IMR-90 (cell line): ENCODE results near the gene LDB2. TPM values are rescaled to one million over a fixed set of nuclear protein-coding genes. Genes with fewer than 3 reads are reported as not detected.

Source experiments
- ATAC-seq: fragments of 200-7000 bp; cut with Tn5 transposase; 2 replicates; pipeline ENCODE4 v1.9.1; 2020; ENCODE audit warnings: low read depth, mild to moderate bottlenecking, moderate library complexity
- BruUV-seq: library from RNA; stranded (reverse); fragments of 400-500 nt; replicated peaks from 2 replicates; lab custom pipeline; 2021; lab: Mats Ljungman, UMichigan
- CTCF ChIA-PET: fragments of 300-600 bp; formaldehyde crosslinking; extraction: SDS; loops from one replicate; lab custom pipeline; 2021; ENCODE audit warnings: antibody characterized with exemption; lab: Yijun Ruan, JAX
- POLR2A ChIA-PET: fragments of 300-600 bp; sonication (Branson Sonifier 250); formaldehyde crosslinking; loops from one replicate; lab custom pipeline; 2022; ENCODE audit warnings: antibody characterized with exemption; ENCODE audit not compliant: unreplicated experiment; lab: Charles Lee
- DNase-seq: peaks from one replicate; pipeline ENCODE4 v3.0.0; 2013
- H2AFZ ChIP-seq: replicated peaks from 2 replicates; pipeline ENCODE3; 2013; ENCODE audit warnings: low read length, mild to moderate bottlenecking; ENCODE audit not compliant: poor library complexity
- H2AK5ac ChIP-seq: 2 replicates; pipeline ENCODE4 v1.6.1; 2013; ENCODE audit warnings: low read depth, low read length, inconsistent platforms
- H2AK9ac ChIP-seq: replicated peaks from 2 replicates; pipeline ENCODE3; 2013; ENCODE audit warnings: mild to moderate bottlenecking, low read depth, low read length, moderate library complexity; ENCODE audit not compliant: poor library complexity
- H2BK120ac ChIP-seq: 2 replicates; pipeline ENCODE4 v1.6.1; 2013; ENCODE audit warnings: low read depth, low read length, inconsistent platforms
- H2BK15ac ChIP-seq: 3 replicates; pipeline ENCODE4 v1.6.1; 2013; ENCODE audit warnings: low read depth, low read length, inconsistent platforms
- H2BK20ac ChIP-seq: 2 replicates; pipeline ENCODE4 v1.6.1; 2013; ENCODE audit warnings: low read depth, mild to moderate bottlenecking, inconsistent platforms, low read length, moderate library complexity
- H2BK5ac ChIP-seq: 2 replicates; pipeline ENCODE4 v1.6.1; 2013; ENCODE audit warnings: mild to moderate bottlenecking, low read depth, low read length, inconsistent platforms; ENCODE audit not compliant: poor library complexity, severe bottlenecking
- H3K14ac ChIP-seq: replicated peaks from 2 replicates; pipeline ENCODE4 v1.6.1; 2013; ENCODE audit warnings: low read depth, low read length, inconsistent platforms
- H3K18ac ChIP-seq: 2 replicates; pipeline ENCODE4 v1.6.1; 2013; ENCODE audit warnings: low read depth, low read length, control low read depth
- H3K23ac ChIP-seq: 2 replicates; pipeline ENCODE4 v1.6.1; 2013; ENCODE audit warnings: low read depth, low read length, inconsistent platforms
- H3K27ac ChIP-seq: 2 replicates; pipeline ENCODE4 v1.5.1; 2013; ENCODE audit warnings: mild to moderate bottlenecking, control low read depth, low read length; ENCODE audit not compliant: insufficient read depth
- H3K27me3 ChIP-seq: 2 replicates; pipeline ENCODE4 v1.6.1; 2013; ENCODE audit warnings: low read length; ENCODE audit not compliant: control insufficient read depth, insufficient read depth
- H3K36me3 ChIP-seq: 2 replicates; pipeline ENCODE4 v1.6.1; 2013; ENCODE audit warnings: low read length, mixed read lengths; ENCODE audit not compliant: control insufficient read depth, insufficient read depth
- H3K4ac ChIP-seq: 2 replicates; pipeline ENCODE4 v1.6.1; 2013; ENCODE audit warnings: low read depth, low read length, inconsistent platforms
- H3K4me1 ChIP-seq: 2 replicates; pipeline ENCODE4 v1.6.1; 2013; ENCODE audit warnings: low read length, mixed read lengths; ENCODE audit not compliant: control insufficient read depth, insufficient read depth
- H3K4me2 ChIP-seq: 2 replicates; pipeline ENCODE4 v1.6.1; 2013; ENCODE audit warnings: low read depth, mild to moderate bottlenecking, control low read depth, low read length, moderate library complexity
- H3K4me3 ChIP-seq: 2 replicates; pipeline ENCODE4 v1.5.1; 2013; ENCODE audit warnings: low read depth, mild to moderate bottlenecking, control low read depth, low read length, moderate library complexity; ENCODE audit not compliant: insufficient read depth
- H3K56ac ChIP-seq: 2 replicates; pipeline ENCODE4 v1.6.1; 2013; ENCODE audit warnings: low read length, inconsistent platforms; ENCODE audit not compliant: insufficient read depth; ENCODE audit errors: extremely low read depth
- H3K79me1 ChIP-seq, 2 experiments: 2 replicates each; pipeline ENCODE4 v1.6.1; 2013; ENCODE audit warnings: low read length in 2 of 2, inconsistent platforms in 1 of 2, low read depth in 1 of 2
- H3K9ac ChIP-seq: 2 replicates; pipeline ENCODE4 v1.6.1; 2013; ENCODE audit warnings: low read depth, low read length, control low read depth
- H3K9me1 ChIP-seq: 2 replicates; pipeline ENCODE4 v1.6.1; 2013; ENCODE audit warnings: low read length, inconsistent platforms; ENCODE audit not compliant: insufficient read depth
- H3K9me3 ChIP-seq: 2 replicates; pipeline ENCODE4 v1.6.1; 2013; ENCODE audit warnings: low read length; ENCODE audit not compliant: control insufficient read depth, insufficient read depth
- H4K20me1 ChIP-seq: 2 replicates; pipeline ENCODE4 v1.6.1; 2013; ENCODE audit warnings: low read length, inconsistent platforms; ENCODE audit not compliant: insufficient read depth
- H4K5ac ChIP-seq: 2 replicates; pipeline ENCODE4 v1.6.1; 2013; ENCODE audit warnings: mild to moderate bottlenecking, low read depth, low read length, control low read depth
- H4K8ac ChIP-seq, 2 experiments: 2 replicates each; pipeline ENCODE4 v1.6.1; 2013; ENCODE audit warnings: low read depth in 2 of 2, low read length in 2 of 2, control low read depth in 1 of 2, inconsistent platforms in 1 of 2
- H4K91ac ChIP-seq: 2 replicates; pipeline ENCODE4 v1.6.1; 2013; ENCODE audit warnings: low read depth, low read length, inconsistent platforms; ENCODE audit not compliant: insufficient read depth
- CEBPB ChIP-seq: IDR thresholded peaks from 2 replicates; pipeline ENCODE4 v1.6.1; 2012; ENCODE audit warnings: low read depth, low read length, improper control_type of control experiment
- POLR2A ChIP-seq: IDR thresholded peaks from 2 replicates; pipeline ENCODE4 v1.6.1; 2012; ENCODE audit warnings: mild to moderate bottlenecking, low read depth, low read length
- RAD21 ChIP-seq: IDR thresholded peaks from 2 replicates; pipeline ENCODE4 v1.6.1; 2012; ENCODE audit warnings: low read length, improper control_type of control experiment
- SMC3 ChIP-seq: fragments of 150-350 bp; IDR thresholded peaks from 2 replicates; pipeline ENCODE4 v1.6.1; 2016; ENCODE audit warnings: low read depth, mild to moderate bottlenecking, antibody characterized with exemption, low read length, moderate library complexity
- WGBS, 2 experiments: methylation state at CpG; one replicate each; pipeline versions ENCODE4 v1.1.5 to v1.1.7; 2013; ENCODE audit warnings: missing lambda C conversion rate in 2 of 2; ENCODE audit not compliant: insufficient read length in 1 of 2; ENCODE audit errors: extremely low coverage in 2 of 2; 5-methylcytosine and 5-hydroxymethylcytosine counted together
- dilution Hi-C: fragments of 300-500 bp; cut with HindIII; formaldehyde crosslinking; loops from one replicate; pipeline ENCODE4 v1.14.3; 2018; ENCODE audit warnings: low sequenced_read_pairs; ENCODE audit not compliant: unreplicated experiment
- in situ Hi-C: fragments of 300-500 bp; cut with MboI; formaldehyde crosslinking; loops from 3 replicates; pipeline ENCODE4 v1.14.3; 2019; ENCODE audit warnings: low sequenced_read_pairs, inconsistent platforms, mixed read lengths
- intact Hi-C: fragments of 100-400 bp; cut with micrococcal nuclease; formaldehyde crosslinking; loops from 2 replicates; pipeline ENCODE4 v1.10.0; 2022
- polyA plus RNA-seq, 3 experiments: library from polyadenylated mRNA; depleted of rRNA; stranded (reverse); fragments of >200 nt; gene quantifications; 2 replicates each; pipeline ENCODE4 v1.2.3, GENCODE V29; 2012; ENCODE audit warnings: low replicate concordance in 1 of 3
- total RNA-seq: library from RNA; depleted of rRNA; stranded (reverse); fragments of >200 nt; gene quantifications from 2 replicates; pipeline ENCODE4 v1.2.3, GENCODE V29; 2012

LDB2 gene
- total and polyA plus RNA-seq, 2 of the 4 experiments (the other 2 are of a cell fraction), result 67.9 to 116 TPM

GRCh38 chr4:16912896-16913295 is 14.5 kb upstream of the LDB2 start:
- no peak overlapping the region for H2AK5ac ChIP-seq
- H3K4ac ChIP-seq, result no peak overlapping the region
- no peaks in the 10 kb centered on the region for H3K79me1 ChIP-seq
- H2AFZ ChIP-seq, result no peak overlapping the region
- 0 out of 2 replicates have a peak overlapping the region, but pooled peaks have one; percentile 4 for H2BK20ac ChIP-seq
- H3K4me2 ChIP-seq, result no peak overlapping the region
- no peak overlapping the region for H3K56ac ChIP-seq
- 93% methylated on average over 3 of the region's 5 CpGs; no CpG with 5 or more reads in 1 of the 2 experiments for WGBS, 2 experiments
- H2BK5ac ChIP-seq, result no peak overlapping the region
- H3K9ac ChIP-seq, result no peak overlapping the region
- POLR2A ChIA-PET, result no interaction called here
- H4K91ac ChIP-seq, result no peak overlapping the region
- CTCF ChIA-PET, result interaction anchor here (0.6 kb wide), 1 partner anchor 151 kb away, joined by 3 read pairs; no protein-coding TSS in a partner anchor
- no peak for DNase-seq
- no peak overlapping the region for H2AK9ac ChIP-seq
- TF ChIP-seq CEBPB (no peak), SMC3 (no peak), RAD21 (no peak), POLR2A (no peak)
- no peaks in the 10 kb centered on the region for H3K27me3 ChIP-seq
- no peak overlapping the region for H3K23ac ChIP-seq
- H4K5ac ChIP-seq, result no peak overlapping the region
- no peak overlapping the region for H3K4me3 ChIP-seq
- no peak for ATAC-seq
- H3K14ac ChIP-seq, result 0 out of 2 replicates have a peak overlapping the region, but pooled peaks have one; percentile 14
- H3K9me1 ChIP-seq, result peaks cover 3% of the 10 kb centered on the region; the same call in 1 of the 2 replicates
- H3K36me3 ChIP-seq, result no peaks in the 10 kb centered on the region
- H2BK120ac ChIP-seq, result 0 out of 2 replicates have a peak overlapping the region, but pooled peaks have one; percentile 3
- peaks cover 2% of the 10 kb centered on the region; the same call in 1 of the 2 replicates for H3K9me3 ChIP-seq
- H4K8ac ChIP-seq, result no peak overlapping the region
- H3K4me1 ChIP-seq, result peaks cover 5% of the 10 kb centered on the region; the same call in 1 of the 2 replicates
- H4K20me1 ChIP-seq, result no peaks in the 10 kb centered on the region
- in situ Hi-C loops (loop anchor here (25.0 kb wide), 1 partner anchor 399 kb away; no protein-coding TSS in a partner anchor), dilution Hi-C loops (no loop called here), intact Hi-C loops (no loop called here)
- no peak overlapping the region for H3K18ac ChIP-seq
- H3K27ac ChIP-seq, result no peak overlapping the region
- no peak overlapping the region for H2BK15ac ChIP-seq
- BruUV-seq, result no TSS peak
